CD4-positive, alpha-beta T cell treated with Interferon alpha-2 for 1 hour (primary cell): ENCODE measurements around the gene THRAP3.
"Not testable (repeated sequence)": the region's sequence is repeated elsewhere in the genome, so short reads cannot be mapped to it uniquely, and the experiment has no call there.

Experiments
- DNase-seq, 2 donors: peaks; one replicate each; pipeline ENCODE4 v3.0.0-alpha.2; 2020 to 2022

Gene THRAP3, protein sequence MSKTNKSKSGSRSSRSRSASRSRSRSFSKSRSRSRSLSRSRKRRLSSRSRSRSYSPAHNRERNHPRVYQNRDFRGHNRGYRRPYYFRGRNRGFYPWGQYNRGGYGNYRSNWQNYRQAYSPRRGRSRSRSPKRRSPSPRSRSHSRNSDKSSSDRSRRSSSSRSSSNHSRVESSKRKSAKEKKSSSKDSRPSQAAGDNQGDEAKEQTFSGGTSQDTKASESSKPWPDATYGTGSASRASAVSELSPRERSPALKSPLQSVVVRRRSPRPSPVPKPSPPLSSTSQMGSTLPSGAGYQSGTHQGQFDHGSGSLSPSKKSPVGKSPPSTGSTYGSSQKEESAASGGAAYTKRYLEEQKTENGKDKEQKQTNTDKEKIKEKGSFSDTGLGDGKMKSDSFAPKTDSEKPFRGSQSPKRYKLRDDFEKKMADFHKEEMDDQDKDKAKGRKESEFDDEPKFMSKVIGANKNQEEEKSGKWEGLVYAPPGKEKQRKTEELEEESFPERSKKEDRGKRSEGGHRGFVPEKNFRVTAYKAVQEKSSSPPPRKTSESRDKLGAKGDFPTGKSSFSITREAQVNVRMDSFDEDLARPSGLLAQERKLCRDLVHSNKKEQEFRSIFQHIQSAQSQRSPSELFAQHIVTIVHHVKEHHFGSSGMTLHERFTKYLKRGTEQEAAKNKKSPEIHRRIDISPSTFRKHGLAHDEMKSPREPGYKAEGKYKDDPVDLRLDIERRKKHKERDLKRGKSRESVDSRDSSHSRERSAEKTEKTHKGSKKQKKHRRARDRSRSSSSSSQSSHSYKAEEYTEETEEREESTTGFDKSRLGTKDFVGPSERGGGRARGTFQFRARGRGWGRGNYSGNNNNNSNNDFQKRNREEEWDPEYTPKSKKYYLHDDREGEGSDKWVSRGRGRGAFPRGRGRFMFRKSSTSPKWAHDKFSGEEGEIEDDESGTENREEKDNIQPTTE

DNA sequence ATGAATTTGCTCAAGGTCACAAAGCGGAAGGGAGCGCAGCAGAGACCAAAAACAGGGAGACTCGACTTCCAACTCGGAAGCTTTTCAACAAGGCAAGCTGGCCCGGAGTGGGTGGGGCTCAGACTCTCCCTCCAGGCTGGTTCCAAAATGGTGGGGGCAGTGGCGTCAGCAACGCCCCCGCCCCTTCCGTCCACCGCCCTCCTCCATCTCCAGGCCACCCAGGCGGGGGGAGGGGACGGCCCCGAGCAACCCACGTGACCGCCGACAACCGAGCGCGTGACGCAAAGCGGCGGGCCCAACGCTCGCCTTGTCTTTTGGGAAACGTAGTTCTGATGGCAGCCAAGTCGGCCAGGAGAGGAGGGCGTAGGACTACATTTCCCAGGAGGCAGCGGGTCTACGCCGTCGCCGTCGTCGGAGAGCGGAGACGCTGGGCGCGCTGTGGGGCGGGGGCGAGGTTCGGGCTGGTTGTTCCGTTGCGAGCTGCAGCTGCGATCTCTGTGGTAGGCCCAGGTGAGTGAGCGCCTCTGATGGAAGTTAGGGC, at the start of gene THRAP3:
TSS of gene THRAP3 (plus strand) at position 448 of the 541 bp plus-strand sequence. CDS start 58,121 bp downstream, outside the sequence.
- peak; percentile 100 for DNase-seq

DNA sequence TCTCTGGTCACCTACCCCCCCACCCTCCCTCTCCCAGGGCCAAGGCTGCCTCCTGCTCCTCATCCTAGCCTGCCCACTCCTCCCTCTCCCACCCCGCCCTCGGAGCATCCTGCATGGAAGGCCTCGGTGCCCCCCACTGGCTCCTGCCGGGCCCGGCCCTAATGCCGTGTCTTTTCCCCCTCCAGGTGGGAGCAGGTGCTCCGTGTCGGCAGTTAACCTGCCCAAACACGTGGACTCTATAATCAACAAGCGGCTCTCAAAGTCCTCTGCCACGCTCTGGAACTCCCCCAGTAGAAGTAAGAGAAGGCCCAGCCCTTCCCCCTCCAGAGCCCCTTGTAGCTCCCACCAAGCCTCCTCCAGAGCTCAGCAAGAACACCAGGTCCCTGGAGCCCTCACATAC, 49.5 kb upstream of the THRAP3 start:
- DNase-seq = no peak

DNA sequence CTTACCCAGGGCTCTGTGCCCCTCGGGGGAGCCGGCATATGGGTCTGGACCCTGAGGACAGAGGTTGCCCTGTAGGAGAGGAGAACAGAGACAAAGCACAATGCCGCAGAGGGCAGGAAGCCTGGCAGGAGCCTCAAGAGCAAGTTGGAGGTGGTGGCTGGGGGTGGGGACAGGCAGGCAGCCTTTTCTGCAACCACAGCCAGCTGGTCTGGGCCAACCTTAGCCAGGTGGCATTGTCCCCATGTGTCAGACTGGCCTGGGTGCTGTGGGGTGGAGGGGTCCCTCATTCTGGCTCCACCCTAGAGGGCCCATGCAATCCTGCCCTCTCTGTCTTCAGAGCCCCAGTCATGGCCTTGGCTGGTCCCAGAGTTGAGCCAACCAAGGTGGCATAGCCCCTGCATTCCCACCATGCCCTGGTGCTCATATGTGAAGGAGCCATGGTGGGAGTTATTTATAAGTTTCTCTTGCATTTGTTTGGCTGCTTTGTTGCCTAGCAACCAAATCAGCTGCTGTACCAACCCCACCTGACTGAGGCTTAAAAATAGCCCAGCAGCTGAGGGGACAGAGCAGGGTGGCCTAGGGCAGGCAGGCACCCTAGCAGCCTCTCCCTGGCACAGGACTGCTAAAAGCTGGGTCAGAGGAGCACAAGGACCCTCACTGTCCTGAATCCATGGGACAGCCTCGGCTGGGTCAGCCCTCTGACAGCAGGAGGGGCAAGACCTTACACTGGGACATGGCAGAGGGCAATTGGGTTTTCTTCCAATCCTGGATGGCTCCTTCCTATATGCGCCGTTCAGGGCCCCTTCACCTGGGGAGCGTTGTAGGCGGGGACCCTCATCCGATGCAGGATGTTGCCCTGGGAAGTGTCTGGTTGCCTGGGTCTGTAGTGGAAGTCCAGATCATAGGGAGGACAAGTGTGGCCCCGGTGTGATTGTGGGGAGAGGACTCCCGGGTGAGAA, 48.8 kb upstream of the THRAP3 start:
- peak in 1 of 2 donors; percentile 28 for DNase-seq

DNA sequence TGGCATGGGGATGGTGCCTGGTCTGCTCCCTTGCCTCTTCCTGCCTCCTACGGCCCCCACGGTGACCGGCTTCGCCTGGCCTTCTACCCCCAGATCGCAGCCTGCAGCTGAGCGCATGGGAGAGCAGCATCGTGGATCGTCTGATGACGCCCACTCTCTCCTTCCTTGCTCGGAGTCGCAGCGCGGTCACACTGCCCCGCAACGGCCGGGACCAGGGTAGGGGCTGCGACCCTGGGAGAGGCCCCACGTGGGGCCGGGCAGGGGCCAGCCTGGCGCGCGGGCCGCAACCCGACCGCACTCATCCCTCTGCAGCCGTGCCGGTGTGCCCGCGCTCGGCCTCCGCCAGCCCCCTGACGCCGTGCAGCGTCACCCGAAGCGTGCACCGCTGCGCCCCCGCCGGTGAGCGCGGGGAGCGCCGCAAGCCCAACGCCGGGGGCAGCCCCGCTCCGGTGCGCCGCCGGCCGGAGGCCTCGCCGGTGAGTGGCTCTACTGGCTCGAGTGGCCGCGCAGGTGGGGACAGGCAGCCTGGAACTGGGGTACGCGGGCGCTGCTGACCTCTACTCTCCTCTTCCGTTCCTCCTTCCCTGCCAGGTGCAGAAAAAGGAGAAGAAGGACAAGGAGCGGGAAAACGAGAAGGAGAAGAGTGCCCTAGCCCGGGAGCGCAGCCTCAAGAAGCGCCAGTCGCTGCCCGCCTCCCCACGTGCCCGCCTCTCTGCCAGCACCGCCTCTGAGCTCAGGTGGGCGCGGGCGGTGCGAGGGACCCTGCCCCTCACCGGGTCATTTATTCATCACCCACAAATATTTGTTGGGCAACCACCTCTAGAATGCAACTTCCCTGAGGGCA, 47.9 kb upstream of the THRAP3 start:
- DNase-seq = no peak

DNA sequence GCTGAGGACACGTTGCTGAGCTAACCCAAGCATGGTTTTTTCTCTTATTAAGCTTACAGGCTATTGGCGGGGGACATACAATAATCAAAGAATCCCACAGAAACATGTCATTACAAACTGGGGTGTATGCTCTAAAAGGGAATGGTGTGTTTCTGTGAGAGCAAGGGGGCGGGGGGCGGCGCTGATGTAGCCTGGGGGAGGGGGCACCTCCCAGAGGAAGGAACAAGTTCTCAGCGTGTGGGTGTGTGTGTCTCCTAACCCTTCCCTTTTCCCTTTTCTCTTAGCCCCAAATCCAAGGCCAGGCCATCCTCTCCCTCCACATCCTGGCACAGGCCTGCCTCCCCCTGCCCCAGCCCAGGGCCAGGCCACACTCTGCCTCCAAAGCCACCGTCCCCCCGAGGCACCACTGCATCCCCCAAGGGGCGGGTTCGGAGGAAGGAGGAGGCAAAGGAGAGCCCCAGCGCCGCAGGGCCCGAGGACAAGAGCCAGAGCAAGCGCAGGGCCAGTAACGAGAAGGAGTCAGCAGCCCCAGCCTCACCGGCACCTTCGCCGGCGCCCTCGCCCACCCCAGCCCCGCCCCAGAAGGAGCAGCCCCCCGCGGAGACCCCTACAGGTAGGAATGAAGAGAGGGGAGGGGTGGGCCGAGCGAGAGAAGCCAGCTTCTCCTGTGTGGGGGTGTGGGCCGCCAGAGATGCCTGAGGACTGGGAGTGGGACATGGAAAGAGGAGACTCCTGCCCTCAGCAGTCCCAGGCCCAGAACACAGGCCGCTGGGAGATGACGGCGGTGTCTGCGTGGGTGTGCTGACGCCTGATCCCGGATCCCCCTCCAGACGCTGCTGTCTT, 46.4 kb upstream of the THRAP3 start:
- DNase-seq = no peak

DNA sequence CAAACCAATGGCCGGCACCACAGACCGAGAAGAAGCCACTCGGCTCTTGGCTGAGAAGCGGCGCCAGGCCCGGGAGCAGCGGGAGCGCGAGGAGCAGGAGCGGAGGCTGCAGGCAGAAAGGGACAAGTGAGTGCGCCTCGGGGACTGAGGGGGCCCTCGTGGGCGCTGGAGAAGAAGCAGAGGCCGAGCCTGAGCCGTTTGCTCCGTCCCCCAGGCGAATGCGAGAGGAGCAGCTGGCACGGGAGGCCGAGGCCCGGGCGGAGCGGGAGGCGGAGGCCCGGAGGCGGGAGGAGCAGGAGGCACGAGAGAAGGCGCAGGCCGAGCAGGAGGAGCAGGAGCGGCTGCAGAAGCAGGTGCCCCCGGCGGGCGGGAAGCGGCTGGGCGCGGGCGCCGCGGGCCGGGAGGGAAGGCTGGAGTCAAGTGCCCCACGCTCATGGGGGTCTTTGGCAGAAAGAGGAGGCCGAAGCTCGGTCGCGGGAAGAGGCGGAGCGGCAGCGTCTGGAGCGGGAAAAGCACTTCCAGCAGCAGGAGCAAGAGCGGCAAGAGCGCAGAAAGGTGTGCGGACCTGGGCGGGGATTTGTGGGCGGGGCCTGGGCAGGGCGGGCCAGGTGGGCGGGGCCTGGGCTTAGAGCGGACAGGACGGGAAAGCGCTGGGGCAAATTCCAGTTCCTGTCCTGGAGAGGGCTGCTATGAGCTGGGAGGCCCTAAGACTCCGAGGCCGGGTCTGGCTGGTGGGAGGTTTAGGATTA, 45.6 kb upstream of the THRAP3 start:
- no peak for DNase-seq

DNA sequence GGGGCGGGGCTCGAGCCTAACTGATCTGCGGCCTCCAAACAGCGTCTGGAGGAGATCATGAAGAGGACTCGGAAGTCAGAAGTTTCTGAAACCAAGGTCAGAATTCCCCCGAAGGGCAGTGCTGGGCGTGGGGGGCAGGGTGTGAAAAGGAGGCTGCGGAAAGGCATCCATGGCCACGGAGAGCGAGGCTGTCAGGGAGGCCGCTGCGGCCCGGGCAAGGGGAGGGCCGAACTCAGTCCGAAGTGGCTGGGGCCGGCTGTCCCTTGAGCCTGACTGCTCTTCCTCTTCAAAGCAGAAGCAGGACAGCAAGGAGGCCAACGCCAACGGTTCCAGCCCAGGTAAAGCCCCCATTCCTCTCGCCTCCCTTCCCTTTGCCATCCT, 45.0 kb upstream of the THRAP3 start:
- no peak for DNase-seq

DNA sequence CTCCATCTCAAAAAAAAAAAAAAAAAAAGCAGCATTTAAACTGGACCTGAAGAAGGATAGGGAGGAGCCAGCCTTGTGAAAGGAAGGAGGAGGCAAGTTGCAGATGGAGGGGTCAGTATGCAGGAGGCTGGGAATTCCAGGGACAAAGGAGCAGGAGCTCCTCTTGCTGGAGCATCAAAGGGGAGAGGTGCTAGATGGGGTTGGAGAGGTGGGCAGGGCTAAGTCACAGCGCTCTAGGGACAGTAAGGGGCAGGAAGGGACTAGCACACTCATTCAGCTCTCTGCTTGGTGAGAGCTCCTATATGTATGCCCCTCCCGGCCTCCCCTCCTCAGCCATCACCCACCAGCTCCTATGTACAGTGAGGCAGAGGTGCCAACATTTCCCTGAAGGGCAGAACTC, 41.5 kb upstream of the THRAP3 start:
- DNase-seq = no peak

DNA sequence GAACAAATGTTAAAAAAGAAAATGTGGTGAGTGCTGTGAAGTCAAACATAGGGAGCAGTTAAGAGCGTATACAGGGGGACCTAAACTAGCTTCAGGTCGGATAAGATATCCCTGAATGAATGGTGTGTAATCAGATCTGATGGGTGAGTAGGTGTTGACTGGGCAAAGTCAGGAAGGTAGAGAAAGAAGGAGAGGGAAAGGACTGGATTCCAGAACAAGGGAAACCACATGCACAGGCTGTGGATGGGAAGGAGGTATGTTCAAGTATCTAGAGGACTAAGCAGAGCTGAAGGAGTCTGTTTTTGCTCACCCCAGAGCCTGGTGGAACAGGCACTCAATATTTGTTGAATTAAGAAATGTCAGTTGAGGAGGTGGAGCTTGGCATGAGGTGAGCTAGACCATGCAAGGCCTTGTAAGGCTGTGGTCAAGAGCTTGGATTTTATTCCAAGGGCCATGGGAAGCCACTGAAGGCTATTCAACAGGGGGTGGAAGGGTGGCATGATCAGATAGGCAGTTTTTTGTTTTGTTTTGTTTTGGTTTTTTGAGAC, 40.9 kb upstream of the THRAP3 start:
- DNase-seq = no peak

DNA sequence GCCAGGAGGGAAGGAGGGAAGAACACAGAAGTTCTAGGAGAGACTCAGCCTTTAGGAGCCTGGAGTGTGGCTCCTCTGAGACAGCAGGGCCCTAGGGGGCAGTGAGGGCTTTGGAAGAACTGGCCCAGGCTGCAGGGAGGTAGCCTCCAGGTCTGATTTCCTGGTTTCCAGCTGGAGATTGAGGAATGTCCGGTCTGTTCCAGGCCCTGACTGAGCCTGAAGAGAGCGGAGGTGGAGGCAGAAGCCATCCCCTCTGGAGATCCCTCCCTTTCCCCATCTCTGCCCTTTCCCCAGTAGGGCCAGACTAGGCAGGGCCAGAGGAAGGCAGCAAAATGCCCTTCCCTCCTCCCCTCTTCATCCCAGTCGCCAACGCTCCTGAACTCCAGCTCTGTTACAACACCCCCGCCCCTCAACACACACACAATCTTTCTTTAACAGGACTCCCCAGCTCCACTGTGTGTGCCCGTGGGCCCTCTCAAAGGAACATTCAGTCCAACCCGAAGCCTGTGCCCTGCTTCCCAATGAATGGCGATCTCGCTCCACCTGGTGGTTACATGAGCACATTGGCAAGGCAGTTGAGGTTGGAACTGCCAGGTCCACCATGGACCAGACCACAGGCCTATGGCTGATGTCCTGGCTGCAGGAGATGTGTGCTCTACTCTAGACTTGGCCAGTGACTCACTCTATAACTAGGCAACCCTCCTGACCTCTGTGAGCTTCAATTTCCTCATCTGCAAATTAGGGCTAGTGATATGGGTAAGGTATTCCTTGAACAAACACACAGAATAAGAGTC, 36.2 kb upstream of the THRAP3 start:
- DNase-seq = peak; percentile 85 to 90

DNA sequence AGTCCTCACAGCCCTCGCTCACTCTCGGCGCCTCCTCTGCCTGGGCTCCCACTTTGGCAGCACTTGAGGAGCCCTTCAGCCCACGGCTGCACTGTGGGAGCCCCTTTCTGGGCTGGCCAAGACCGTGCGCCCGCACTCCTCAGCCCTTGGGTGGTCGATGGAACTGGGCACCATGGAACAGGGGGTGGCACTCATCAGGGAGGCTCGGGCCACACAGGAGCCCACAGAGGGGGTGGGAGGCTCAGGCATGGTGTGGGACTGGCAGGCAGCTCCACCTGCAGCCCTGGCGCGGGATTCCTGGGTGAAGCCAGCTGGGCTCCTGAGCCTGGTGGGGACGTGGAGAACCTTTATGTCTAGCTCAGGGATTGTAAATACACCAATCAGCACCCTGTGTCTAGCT, 27.4 kb upstream of the THRAP3 start:
- DNase-seq = not testable (repeated sequence)

DNA sequence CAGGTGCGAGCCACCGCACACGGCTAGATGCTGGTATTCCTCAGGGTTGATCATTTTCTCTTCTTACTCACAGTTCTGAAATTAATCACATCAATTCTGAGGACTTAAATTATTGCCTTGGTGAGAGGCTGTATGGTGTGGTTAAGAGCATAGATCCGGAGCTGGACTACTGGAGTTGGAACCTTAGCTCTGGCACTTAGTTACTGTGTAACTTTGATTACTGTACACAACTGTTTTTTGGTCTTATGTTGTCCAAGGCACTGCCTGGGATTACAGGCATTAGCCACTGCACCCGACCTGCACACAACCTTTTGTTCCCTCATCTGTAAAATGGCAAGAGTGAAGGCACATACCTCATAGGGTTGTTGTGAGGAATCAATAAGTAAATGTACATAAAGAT, 25.6 kb upstream of the THRAP3 start:
- DNase-seq = no peak

DNA sequence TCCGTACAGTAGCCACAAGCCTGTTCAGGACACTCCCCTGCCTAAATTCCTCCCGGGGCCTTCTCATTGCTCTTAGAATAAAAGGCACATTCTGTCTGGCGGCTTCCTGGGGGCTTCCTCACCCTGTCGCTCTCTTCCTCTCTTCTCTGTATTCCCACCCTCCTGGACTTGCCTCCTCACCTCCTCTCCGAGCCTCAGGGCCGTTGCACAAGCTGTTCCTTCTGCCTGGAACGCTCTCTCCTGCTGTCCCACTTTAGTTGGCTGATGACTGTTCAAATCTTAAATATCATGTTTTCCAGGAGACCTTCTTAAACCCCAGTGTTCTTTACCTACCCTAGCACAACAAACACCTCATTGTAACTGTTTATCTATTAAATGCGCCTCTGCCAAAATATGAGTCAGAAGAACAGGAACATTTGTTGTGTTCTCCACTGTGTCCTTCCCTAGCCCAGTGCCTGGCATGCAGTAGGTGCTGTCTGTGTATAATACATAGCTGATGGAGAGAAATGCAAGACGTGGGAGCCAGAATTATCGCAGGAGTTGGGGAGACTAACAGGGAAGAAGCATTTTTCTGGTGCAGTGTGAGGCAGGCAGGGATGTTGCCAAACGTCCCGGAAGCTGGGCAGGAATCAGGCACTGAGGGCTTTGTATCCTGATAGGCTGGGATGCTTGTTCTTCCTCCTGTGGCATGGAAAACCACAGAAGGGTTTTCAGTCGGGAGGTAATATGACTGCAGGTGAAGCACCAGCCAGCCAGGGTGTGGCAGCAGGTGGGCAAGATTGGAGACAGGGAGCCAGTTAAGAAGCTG, 24.1 kb upstream of the THRAP3 start:
- DNase-seq = no peak

DNA sequence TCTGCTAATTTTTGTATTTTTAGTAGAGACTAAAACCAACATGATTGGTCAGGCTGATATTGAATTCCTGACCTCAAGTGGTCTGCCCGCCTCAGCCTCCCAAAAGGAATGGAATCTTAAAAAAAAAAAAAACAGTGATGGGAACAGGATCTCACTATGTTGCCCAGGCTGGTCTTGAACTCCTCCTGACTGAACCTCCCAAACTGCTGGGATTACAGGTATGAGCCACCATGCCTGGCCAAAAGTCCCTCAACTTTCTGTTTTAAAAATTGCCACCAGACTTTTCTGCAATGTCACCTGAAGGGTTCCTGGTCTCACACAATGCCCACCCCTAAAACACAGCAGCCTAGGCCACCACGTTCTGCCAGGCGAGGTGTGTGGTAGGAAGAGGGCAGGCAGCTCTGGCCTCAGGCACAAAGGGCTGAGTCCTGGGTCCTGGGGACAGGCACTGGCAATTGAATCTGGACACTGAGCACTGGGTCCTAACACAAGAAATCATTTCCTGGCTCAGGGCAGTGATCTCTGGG, 21.2 kb upstream of the THRAP3 start:
- no peak for DNase-seq

DNA sequence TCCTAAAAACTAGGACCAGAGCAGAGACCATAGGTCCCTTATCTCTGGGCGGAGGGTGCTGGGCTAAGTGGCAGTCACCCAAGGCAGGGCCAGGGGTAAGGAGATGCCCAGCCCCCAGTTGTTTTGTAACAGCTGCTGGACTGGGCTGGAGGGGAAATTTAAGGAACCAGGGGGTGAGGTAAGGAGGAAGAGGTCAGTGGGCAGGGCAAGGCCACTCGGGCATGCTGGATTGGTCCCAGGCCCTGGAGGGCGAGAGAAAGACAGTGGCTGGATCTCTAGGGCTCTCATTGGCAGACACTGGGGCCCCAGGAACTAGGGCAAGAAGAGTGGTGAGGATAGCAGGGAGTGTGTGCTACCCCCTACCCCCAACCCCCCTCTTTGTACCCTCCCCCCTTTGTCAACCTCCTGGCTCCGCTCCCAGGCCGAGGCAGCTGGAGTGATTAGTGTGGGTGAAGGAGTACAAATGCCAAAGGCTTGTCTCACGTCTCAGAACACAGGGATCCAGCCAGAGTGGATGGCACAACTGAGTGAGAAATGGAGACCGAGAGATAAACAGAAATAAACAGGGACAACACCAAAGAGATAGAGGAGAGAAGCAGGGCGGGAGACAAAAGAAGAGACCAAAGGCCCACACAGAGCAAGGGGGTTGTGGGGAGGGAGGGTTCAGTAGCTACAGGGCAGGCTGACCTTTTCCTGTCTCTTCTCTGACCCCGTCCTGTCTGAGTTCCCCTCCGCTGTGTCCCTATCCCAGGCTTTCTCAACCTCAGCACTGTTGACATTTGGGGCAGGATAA, 20.5 kb upstream of the THRAP3 start:
- peak in 1 of 2 donors; percentile 47 for DNase-seq

DNA sequence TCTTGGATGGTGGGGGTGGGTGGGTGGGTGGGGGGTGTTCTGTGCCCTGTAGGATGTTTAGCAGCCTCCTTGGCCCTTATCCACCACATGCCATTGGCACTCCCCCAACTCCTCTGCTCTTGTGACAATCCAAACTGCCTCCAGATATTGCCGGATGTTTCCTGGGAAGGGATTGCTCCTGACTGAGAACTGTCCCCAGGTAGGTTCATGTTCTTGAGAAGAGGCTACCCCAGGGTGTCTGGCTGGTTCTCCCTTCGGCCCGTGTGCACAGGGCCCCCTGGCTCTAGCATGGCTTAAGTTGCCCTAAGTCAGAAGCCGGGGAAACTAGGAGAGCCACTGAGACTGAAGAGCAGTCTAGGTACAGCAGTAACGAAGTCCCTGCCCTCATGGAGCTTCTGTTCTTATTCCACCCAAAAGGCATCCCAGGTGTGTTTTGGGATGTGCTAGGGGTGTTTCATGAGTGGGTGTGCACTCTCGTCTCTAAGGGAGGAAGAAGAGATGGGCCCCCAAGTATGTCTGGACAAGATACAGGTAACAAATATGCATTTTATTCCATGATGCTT, 19.8 kb upstream of the THRAP3 start:
- no peak for DNase-seq
